Cardiac muscle cell (in vitro differentiated cells and primary cell): ENCODE results near the gene MPP3. TPM values are rescaled to one million over a fixed set of nuclear protein-coding genes. Genes with fewer than 3 reads are reported as not detected.

Experiments
- DNase-seq, 2 donors: peaks; one replicate each; pipeline versions ENCODE4 v3.0.0 to v3.0.0-alpha.2; 2010 to 2017; ENCODE audit warnings: low read depth in 1 of 2, low spot score in 1 of 2
- H3K27ac ChIP-seq: fragments of 200-600 bp; sonication (generic); 2 replicates; pipeline ENCODE4 v1.5.1; 2016
- H3K27me3 ChIP-seq: fragments of 200-600 bp; sonication (generic); 2 replicates; pipeline ENCODE4 v1.6.0; 2016; ENCODE audit warnings: control low read depth
- H3K36me3 ChIP-seq: fragments of 200-600 bp; sonication (generic); 2 replicates; pipeline ENCODE4 v1.5.1; 2016; ENCODE audit warnings: control low read depth
- H3K4me1 ChIP-seq: fragments of 200-600 bp; sonication (generic); 2 replicates; pipeline ENCODE4 v1.8.1; 2017; ENCODE audit warnings: low read depth, mild to moderate bottlenecking, mixed run types
- H3K4me3 ChIP-seq: fragments of 200-600 bp; sonication (generic); 2 replicates; pipeline ENCODE4 v1.5.1; 2016; ENCODE audit warnings: mild to moderate bottlenecking
- H3K9me3 ChIP-seq: fragments of 200-600 bp; sonication (generic); 2 replicates; pipeline ENCODE4 v1.5.1; 2017; ENCODE audit warnings: low read depth, mild to moderate bottlenecking, control low read depth
- CTCF ChIP-seq: IDR thresholded peaks from 2 replicates; pipeline ENCODE4 v1.5.1; 2012; ENCODE audit warnings: low read depth, mild to moderate bottlenecking, low read length
- polyA plus RNA-seq: library from polyadenylated mRNA; unstranded; fragments of >200 nt; fragmentation: Nextera tagmentation; extraction: Ambion mirVana; gene quantifications from 2 replicates; pipeline ENCODE4 v1.2.1, GENCODE V29; 2016
- total RNA-seq: library from RNA; depleted of rRNA; stranded (reverse); fragments of >200 nt; gene quantifications from 2 replicates; pipeline ENCODE4 v1.2.3, GENCODE V29; 2016

The MPP3 gene
- total and polyA plus RNA-seq, 2 experiments from 2014 or later = 5.3 to 7.6 TPM

DNA sequence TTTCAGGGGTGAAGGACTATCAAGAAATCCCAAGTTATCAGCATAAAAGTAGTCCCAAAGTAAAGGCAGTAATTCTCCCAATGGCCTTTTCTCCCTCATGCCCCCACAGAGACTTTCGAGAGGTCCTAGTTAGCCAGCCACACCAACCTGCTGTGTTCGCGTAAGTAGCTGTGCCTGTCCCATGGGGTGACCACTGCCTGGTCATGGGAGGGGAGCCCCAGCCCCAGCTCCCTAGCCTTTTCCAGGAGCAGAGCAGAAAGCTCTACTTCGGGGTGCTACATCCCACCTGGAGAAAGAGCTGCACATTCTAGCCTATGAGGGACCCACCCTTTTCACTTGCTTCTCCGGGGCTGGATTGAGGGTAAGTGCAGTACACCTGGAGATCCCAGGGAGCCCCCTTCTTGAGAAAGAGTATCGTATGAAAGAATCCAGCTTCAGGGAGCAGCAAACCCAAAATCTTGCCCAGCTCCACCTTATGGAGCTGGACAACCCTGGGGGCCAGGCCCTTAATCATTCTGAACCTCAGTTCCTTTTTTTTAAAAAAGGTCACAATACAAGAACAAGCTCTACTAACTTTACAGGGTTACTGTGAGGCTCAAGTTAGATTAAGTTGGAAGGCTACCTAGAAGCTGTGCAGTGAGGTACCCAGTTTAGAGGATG, 65.8 kb downstream of the MPP3 start:
- no peaks in the 10 kb centered on the region for H3K27me3 ChIP-seq
- no peaks in the 10 kb centered on the region for H3K9me3 ChIP-seq
- no peak for DNase-seq

GRCh38 chr17:43766413-43767052, 66.4 kb downstream of the MPP3 start:
- Histone ChIP-seq H3K4me1 (no peaks in the 10 kb centered on the region), H3K36me3 (peaks cover 7% of the 10 kb centered on the region), H3K9me3 (no peaks in the 10 kb centered on the region), H3K4me3 (no peak overlapping the region), H3K27me3 (no peaks in the 10 kb centered on the region), H3K27ac (no peak overlapping the region)
- peak; percentile 64 to 72 for DNase-seq
- peak; percentile 85 for TF ChIP-seq CTCF

More for the DNA sequence above, 65.8 kb downstream of the MPP3 start:
- no peak overlapping the region for H3K4me3 ChIP-seq
- peaks cover 8% of the 10 kb centered on the region for H3K36me3 ChIP-seq
- H3K4me1 ChIP-seq = no peaks in the 10 kb centered on the region
- no peak overlapping the region for H3K27ac ChIP-seq
- TF ChIP-seq CTCF = no peak

DNA sequence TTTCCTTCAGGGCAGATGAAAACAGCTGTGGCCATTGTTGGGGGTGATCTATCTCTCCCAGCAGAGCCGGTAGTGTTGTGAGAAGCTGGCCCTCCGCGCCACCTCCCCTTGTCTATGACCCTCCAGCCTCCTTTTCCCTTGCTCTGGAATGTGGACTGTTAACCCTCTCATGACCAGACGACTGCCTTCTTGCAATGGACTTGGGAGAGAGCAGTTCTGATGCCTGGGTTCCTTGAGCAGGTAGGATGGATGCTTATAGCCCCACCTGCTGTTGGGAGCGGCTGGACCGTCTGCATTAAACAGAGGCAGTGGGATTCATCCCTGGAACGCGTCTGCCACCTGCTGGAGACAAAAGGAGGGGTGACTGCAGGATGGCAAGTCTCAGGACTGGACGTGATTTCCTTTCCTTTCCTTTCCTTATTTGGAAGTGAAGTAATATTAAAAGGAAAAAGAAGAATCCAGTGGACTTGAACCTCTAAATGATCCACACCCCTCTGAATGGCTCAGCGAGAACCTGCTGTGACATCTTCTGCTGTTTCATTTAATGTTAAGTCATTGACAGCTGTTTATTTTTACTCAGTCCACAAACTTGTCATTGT, 72.6 kb downstream of the MPP3 start:
- Histone ChIP-seq H3K4me3 (no peak overlapping the region), H3K27me3 (peaks cover 13% of the 10 kb centered on the region), H3K27ac (no peak overlapping the region), H3K4me1 (no peaks in the 10 kb centered on the region), H3K36me3 (no peaks in the 10 kb centered on the region), H3K9me3 (no peaks in the 10 kb centered on the region)
- DNase-seq = peak; percentile 95 to 96
- TF ChIP-seq CTCF = peak; percentile 100

GRCh38 chr17:43759836-43760235, 73.1 kb downstream of the MPP3 start:
- Histone ChIP-seq H3K36me3 (no peaks in the 10 kb centered on the region), H3K4me3 (no peak overlapping the region), H3K27ac (no peak overlapping the region), H3K4me1 (no peaks in the 10 kb centered on the region), H3K27me3 (peaks cover 18% of the 10 kb centered on the region), H3K9me3 (no peaks in the 10 kb centered on the region)
- no peak for TF ChIP-seq CTCF
- DNase-seq = no peak

GRCh38 chr17:43758497-43759174, 74.3 kb downstream of the MPP3 start, which contains the start of gene SOST:
Gene SOST, minus strand, starts transcription at chr17:43758791. Its CDS starts 50 bp downstream, at chr17:43758741.
- peak in 1 of 2 donors; percentile 27 for DNase-seq
- TF ChIP-seq CTCF = no peak
- H3K4me3 ChIP-seq = no peak within 1 kb of the TSS
- H3K36me3 ChIP-seq = no peaks in the 10 kb centered on the region
- H3K27me3 ChIP-seq = peaks cover 30% of the 10 kb centered on the region
- H3K9me3 ChIP-seq = no peaks in the 10 kb centered on the region
- no peak within 1 kb of the TSS for H3K27ac ChIP-seq
- H3K4me1 ChIP-seq = no peaks in the 10 kb centered on the region
